ENCODE data around the gene KRT4. TPM values are rescaled to one million over a fixed set of nuclear protein-coding genes. Genes with fewer than 3 reads are reported as not detected.

Gene KRT4
- total and polyA plus RNA-seq, 2 experiments from 2014 or later = not detected

GRCh38 chr12:52812749-52813148 lies 1.2 kb downstream of the KRT4 start:
- no peak overlapping the region for H3K4me3 Mint-ChIP-seq
- H3K27ac Mint-ChIP-seq = no peak overlapping the region
- TF ChIP-seq EZH2 (IDR thresholded peaks at IDR 0.05; ENCODE audit: low read depth, unreplicated experiment) = no peak
- no peaks in the 10 kb centered on the region for H3K4me1 ChIP-seq (ENCODE audit: insufficient read depth)
- no peak overlapping the region for H3K27ac ChIP-seq (ENCODE audit: low read depth)
- H3F3A ChIP-seq (replicated peaks; ENCODE audit: low read depth) = no peaks in the 10 kb centered on the region
- no peak overlapping the region for H3K4me2 ChIP-seq
- ATAC-seq (no peak), DNase-seq (ENCODE audit: low spot score) (no peak)
- no peaks in the 10 kb centered on the region for H3K36me3 Mint-ChIP-seq (ENCODE audit: low read depth)
- peaks cover 10% of the 10 kb centered on the region; the same call in 1 of the 2 replicates for H3K9me2 ChIP-seq (ENCODE audit: insufficient read depth)
- H3K79me2 ChIP-seq (replicated peaks; ENCODE audit: insufficient read depth) = no peaks in the 10 kb centered on the region
- H3K27me3 Mint-ChIP-seq (ENCODE audit: insufficient read depth, low read depth, poor library complexity) = peaks cover 3% of the 10 kb centered on the region
- H4K20me1 ChIP-seq (replicated peaks; ENCODE audit: insufficient read depth) = no peaks in the 10 kb centered on the region
- H2AFZ ChIP-seq = no peak overlapping the region
- no peaks in the 10 kb centered on the region for H3K4me1 Mint-ChIP-seq
- H3K9me3 Mint-ChIP-seq = no peaks in the 10 kb centered on the region
- H3K4me3 ChIP-seq = no peak overlapping the region
- no peaks in the 10 kb centered on the region for H3K27me3 ChIP-seq (ENCODE audit: insufficient read depth)
- no peaks in the 10 kb centered on the region for H3K36me3 ChIP-seq (ENCODE audit: insufficient read depth)

GRCh38 chr12:52812073-52812400 lies 1.9 kb downstream of the KRT4 start:
- H3K27me3 Mint-ChIP-seq (ENCODE audit: insufficient read depth, low read depth, poor library complexity) = peaks cover 7% of the 10 kb centered on the region
- H3K4me3 ChIP-seq = no peak overlapping the region
- no peak overlapping the region for H3K27ac ChIP-seq (ENCODE audit: low read depth)
- no peaks in the 10 kb centered on the region for H3K9me3 Mint-ChIP-seq
- no peaks in the 10 kb centered on the region for H3F3A ChIP-seq (replicated peaks; ENCODE audit: low read depth)
- no peak overlapping the region for H3K4me2 ChIP-seq
- ATAC-seq = no peak
- no peaks in the 10 kb centered on the region for H3K27me3 ChIP-seq (ENCODE audit: insufficient read depth)
- H3K36me3 Mint-ChIP-seq (ENCODE audit: low read depth) = no peaks in the 10 kb centered on the region
- DNase-seq (ENCODE audit: low spot score) = no peak
- H3K79me2 ChIP-seq (replicated peaks; ENCODE audit: insufficient read depth) = no peaks in the 10 kb centered on the region
- no peak overlapping the region for H3K27ac Mint-ChIP-seq
- H3K36me3 ChIP-seq (ENCODE audit: insufficient read depth) = no peaks in the 10 kb centered on the region
- H3K9me2 ChIP-seq (ENCODE audit: insufficient read depth) = peaks cover 10% of the 10 kb centered on the region; the same call in 1 of the 2 replicates
- no peaks in the 10 kb centered on the region for H3K4me1 ChIP-seq (ENCODE audit: insufficient read depth)
- no peak overlapping the region for H3K4me3 Mint-ChIP-seq
- H3K4me1 Mint-ChIP-seq = no peaks in the 10 kb centered on the region
- no peaks in the 10 kb centered on the region for H4K20me1 ChIP-seq (replicated peaks; ENCODE audit: insufficient read depth)
- H2AFZ ChIP-seq = no peak overlapping the region
- TF ChIP-seq NANOG (IDR thresholded peaks at IDR 0.05; ENCODE audit: borderline replicate concordance) (no peak), EZH2 (IDR thresholded peaks at IDR 0.05; ENCODE audit: low read depth, unreplicated experiment) (no peak), CREB1 (CRISPR knock-in tag; IDR thresholded peaks at IDR 0.05; ENCODE audit: low read depth) (no peak), ZNF462 (CRISPR knock-in tag; IDR thresholded peaks at IDR 0.05) (no peak), CTCF (conservative IDR thresholded peaks at IDR 0.05; ENCODE audit: low read depth in 2 of 2) (no peak), ZNF331 (CRISPR knock-in tag; IDR thresholded peaks at IDR 0.05; ENCODE audit: low read depth) (no peak), ZNF114 (CRISPR knock-in tag; IDR thresholded peaks at IDR 0.05) (no peak), JUNB (IDR thresholded peaks at IDR 0.05; ENCODE audit: unreplicated experiment) (no peak), ETS1 (IDR thresholded peaks at IDR 0.05) (no peak), POLR2AphosphoS5 (IDR thresholded peaks at IDR 0.05; ENCODE audit: low read depth) (no peak)
